Neural cell (in vitro differentiated cells): ENCODE measurements around the gene SFRP2. TPM values are rescaled to one million over a fixed set of nuclear protein-coding genes. Genes with fewer than 3 reads are reported as not detected.

ENCODE experiments used
- H2AFZ ChIP-seq: fragments of 200-600, 300-800 bp; sonication (generic), shearing (Covaris generic); 2 replicates; pipeline ENCODE4 v1.6.0; 2014; ENCODE audit warnings: low read depth, mild to moderate bottlenecking, antibody characterized with exemption, low read length, moderate library complexity
- H3F3A ChIP-seq: fragments of 200-600 bp; shearing (Covaris generic); 2 replicates; pipeline ENCODE4 v1.6.1; 2016; ENCODE audit warnings: mild to moderate bottlenecking, moderate library complexity, mixed read lengths, antibody characterized with exemption, low read length; ENCODE audit not compliant: insufficient read depth, poor library complexity, severe bottlenecking
- H3K27ac ChIP-seq: fragments of 200-600, 300-800 bp; sonication (generic), shearing (Covaris generic); 2 replicates; pipeline ENCODE4 v1.5.1; 2014; ENCODE audit warnings: mild to moderate bottlenecking, low read length, moderate library complexity
- H3K27me3 ChIP-seq: fragments of 300-800, 200-600 bp; sonication (generic), shearing (Covaris generic); 2 replicates; pipeline ENCODE4 v1.6.0; 2014; ENCODE audit warnings: mild to moderate bottlenecking, low read depth, low read length, moderate library complexity; ENCODE audit not compliant: insufficient read depth
- H3K36me3 ChIP-seq: fragments of 300-800, 200-600 bp; sonication (generic), shearing (Covaris generic); 2 replicates; pipeline ENCODE4 v1.5.1; 2014; ENCODE audit warnings: mild to moderate bottlenecking, antibody characterized with exemption, low read length, moderate library complexity; ENCODE audit not compliant: insufficient read depth
- H3K4me2 ChIP-seq: fragments of 300-800, 200-600 bp; sonication (generic), shearing (Covaris generic); 2 replicates; pipeline ENCODE4 v1.6.0; 2014; ENCODE audit warnings: mild to moderate bottlenecking, low read length
- H3K4me3 ChIP-seq: fragments of 300-800, 200-600 bp; sonication (generic), shearing (Covaris generic); 2 replicates; pipeline ENCODE4 v1.5.1; 2014; ENCODE audit warnings: mild to moderate bottlenecking, low read length, moderate library complexity
- H3K79me2 ChIP-seq: fragments of 200-600 bp; shearing (Covaris generic); replicated peaks from 2 replicates; pipeline ENCODE4 v1.6.0; 2014; ENCODE audit warnings: mild to moderate bottlenecking, low read length, moderate library complexity; ENCODE audit not compliant: insufficient read depth
- H3K9ac ChIP-seq: fragments of 300-800, 200-600 bp; sonication (generic), shearing (Covaris generic); 2 replicates; pipeline ENCODE4 v1.6.1; 2016; ENCODE audit warnings: mild to moderate bottlenecking, low read length, mixed read lengths
- H3K9me2 ChIP-seq: fragments of 200-600 bp; shearing (Covaris generic); 2 replicates; pipeline ENCODE4 v1.6.1; 2016; ENCODE audit warnings: mild to moderate bottlenecking, low read length, mixed read lengths; ENCODE audit not compliant: insufficient read depth
- H3K9me3 ChIP-seq: fragments of 200-600, 300-800 bp; sonication (generic), shearing (Covaris generic); 2 replicates; pipeline ENCODE4 v1.6.1; 2016; ENCODE audit warnings: mild to moderate bottlenecking, mixed run types, low read length, moderate library complexity, mixed read lengths
- H4K20me1 ChIP-seq: fragments of 200-600 bp; shearing (Covaris generic); 2 replicates; pipeline ENCODE4 v1.6.1; 2016; ENCODE audit warnings: mild to moderate bottlenecking, mixed run types; ENCODE audit not compliant: insufficient read depth
- EP300 ChIP-seq: fragments of 450-650 bp; conservative IDR thresholded peaks from 2 replicates; pipeline ENCODE4 v1.6.1; 2014; ENCODE audit warnings: antibody characterized with exemption, mild to moderate bottlenecking, moderate library complexity; ENCODE audit not compliant: poor library complexity, severe bottlenecking
- EZH2 ChIP-seq: fragments of 200-600, 300-800 bp; shearing (Covaris generic), sonication (generic); IDR thresholded peaks from 2 replicates; pipeline ENCODE4 v1.6.1; 2014; ENCODE audit warnings: antibody characterized with exemption, low read length, borderline replicate concordance, mild to moderate bottlenecking; ENCODE audit not compliant: insufficient read depth, poor library complexity, severe bottlenecking
- MXI1 ChIP-seq: fragments of 450-650 bp; conservative IDR thresholded peaks from 2 replicates; pipeline ENCODE4 v1.6.1; 2014; ENCODE audit warnings: antibody characterized with exemption, mild to moderate bottlenecking; ENCODE audit not compliant: poor library complexity, severe bottlenecking
- POLR2AphosphoS5 ChIP-seq: IDR thresholded peaks from 2 replicates; pipeline ENCODE4 v1.6.1; 2012
- RAD21 ChIP-seq: fragments of 450-650 bp; conservative IDR thresholded peaks from 2 replicates; pipeline ENCODE4 v1.6.1; 2014; ENCODE audit warnings: antibody characterized with exemption, mild to moderate bottlenecking, moderate library complexity
- SMC3 ChIP-seq: fragments of 450-650 bp; conservative IDR thresholded peaks from 2 replicates; pipeline ENCODE4 v1.6.1; 2014; ENCODE audit warnings: antibody characterized with exemption, mild to moderate bottlenecking, moderate library complexity; ENCODE audit not compliant: poor library complexity
- TAF1 ChIP-seq: IDR thresholded peaks from 2 replicates; pipeline ENCODE4 v1.6.1; 2012; ENCODE audit warnings: low read depth
- polyA plus RNA-seq: library from polyadenylated mRNA; depleted of rRNA; stranded (reverse); fragments of >200 nt; gene quantifications from 2 replicates; pipeline ENCODE4 v1.2.3, GENCODE V29; 2014
- TF ChIP-seq, protein P1 (sequence below): fragments of 450-650 bp; IDR thresholded peaks from 2 replicates; pipeline ENCODE4 v1.5.1; 2014; ENCODE audit warnings: antibody characterized with exemption, mild to moderate bottlenecking, moderate library complexity; ENCODE audit not compliant: poor library complexity, severe bottlenecking
- TF ChIP-seq, protein P2 (sequence below): IDR thresholded peaks from 2 replicates; pipeline ENCODE4 v1.6.1; 2012; ENCODE audit warnings: borderline replicate concordance

Gene SFRP2
- polyA plus RNA-seq, 1 donor from 2014 or later = 0.51 TPM

DNA sequence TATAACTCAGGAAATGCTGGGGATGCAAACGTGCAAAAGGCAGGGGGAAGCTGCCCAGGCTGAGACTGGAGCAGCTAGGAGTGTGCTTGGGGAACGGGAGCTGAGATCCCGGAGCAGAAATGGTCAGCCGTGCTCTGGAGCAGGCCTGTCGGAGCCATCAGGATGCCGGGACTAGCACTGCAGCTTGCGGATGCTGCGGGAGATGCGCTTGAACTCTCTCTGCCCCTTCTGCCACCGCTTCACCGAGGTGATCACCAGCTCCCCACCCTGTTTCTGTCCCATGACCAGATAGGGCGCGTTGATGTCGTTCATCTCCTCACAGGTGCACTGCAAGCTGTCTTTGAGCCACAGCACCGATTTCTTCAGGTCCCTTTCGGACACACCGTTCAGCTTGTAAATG lies 7.6 kb downstream of the SFRP2 start:
- Histone ChIP-seq H3K4me3 (no peak overlapping the region), H3K4me2 (no peak overlapping the region), H3F3A (no peaks in the 10 kb centered on the region), H4K20me1 (no peaks in the 10 kb centered on the region), H3K9ac (no peak overlapping the region), H3K27me3 (no peaks in the 10 kb centered on the region), H3K27ac (no peak overlapping the region), H3K79me2 (no peaks in the 10 kb centered on the region), H3K9me2 (no peaks in the 10 kb centered on the region), H3K9me3 (no peaks in the 10 kb centered on the region), H2AFZ (no peak overlapping the region), H3K36me3 (no peaks in the 10 kb centered on the region)
- TF ChIP-seq TAF1 (no peak), EP300 (no peak), SMC3 (no peak), POLR2AphosphoS5 (no peak), MXI1 (no peak), EZH2 (no peak), RAD21 (no peak)
- TF ChIP-seq, protein P1, sequence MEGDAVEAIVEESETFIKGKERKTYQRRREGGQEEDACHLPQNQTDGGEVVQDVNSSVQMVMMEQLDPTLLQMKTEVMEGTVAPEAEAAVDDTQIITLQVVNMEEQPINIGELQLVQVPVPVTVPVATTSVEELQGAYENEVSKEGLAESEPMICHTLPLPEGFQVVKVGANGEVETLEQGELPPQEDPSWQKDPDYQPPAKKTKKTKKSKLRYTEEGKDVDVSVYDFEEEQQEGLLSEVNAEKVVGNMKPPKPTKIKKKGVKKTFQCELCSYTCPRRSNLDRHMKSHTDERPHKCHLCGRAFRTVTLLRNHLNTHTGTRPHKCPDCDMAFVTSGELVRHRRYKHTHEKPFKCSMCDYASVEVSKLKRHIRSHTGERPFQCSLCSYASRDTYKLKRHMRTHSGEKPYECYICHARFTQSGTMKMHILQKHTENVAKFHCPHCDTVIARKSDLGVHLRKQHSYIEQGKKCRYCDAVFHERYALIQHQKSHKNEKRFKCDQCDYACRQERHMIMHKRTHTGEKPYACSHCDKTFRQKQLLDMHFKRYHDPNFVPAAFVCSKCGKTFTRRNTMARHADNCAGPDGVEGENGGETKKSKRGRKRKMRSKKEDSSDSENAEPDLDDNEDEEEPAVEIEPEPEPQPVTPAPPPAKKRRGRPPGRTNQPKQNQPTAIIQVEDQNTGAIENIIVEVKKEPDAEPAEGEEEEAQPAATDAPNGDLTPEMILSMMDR = no peak
- TF ChIP-seq, protein P2, sequence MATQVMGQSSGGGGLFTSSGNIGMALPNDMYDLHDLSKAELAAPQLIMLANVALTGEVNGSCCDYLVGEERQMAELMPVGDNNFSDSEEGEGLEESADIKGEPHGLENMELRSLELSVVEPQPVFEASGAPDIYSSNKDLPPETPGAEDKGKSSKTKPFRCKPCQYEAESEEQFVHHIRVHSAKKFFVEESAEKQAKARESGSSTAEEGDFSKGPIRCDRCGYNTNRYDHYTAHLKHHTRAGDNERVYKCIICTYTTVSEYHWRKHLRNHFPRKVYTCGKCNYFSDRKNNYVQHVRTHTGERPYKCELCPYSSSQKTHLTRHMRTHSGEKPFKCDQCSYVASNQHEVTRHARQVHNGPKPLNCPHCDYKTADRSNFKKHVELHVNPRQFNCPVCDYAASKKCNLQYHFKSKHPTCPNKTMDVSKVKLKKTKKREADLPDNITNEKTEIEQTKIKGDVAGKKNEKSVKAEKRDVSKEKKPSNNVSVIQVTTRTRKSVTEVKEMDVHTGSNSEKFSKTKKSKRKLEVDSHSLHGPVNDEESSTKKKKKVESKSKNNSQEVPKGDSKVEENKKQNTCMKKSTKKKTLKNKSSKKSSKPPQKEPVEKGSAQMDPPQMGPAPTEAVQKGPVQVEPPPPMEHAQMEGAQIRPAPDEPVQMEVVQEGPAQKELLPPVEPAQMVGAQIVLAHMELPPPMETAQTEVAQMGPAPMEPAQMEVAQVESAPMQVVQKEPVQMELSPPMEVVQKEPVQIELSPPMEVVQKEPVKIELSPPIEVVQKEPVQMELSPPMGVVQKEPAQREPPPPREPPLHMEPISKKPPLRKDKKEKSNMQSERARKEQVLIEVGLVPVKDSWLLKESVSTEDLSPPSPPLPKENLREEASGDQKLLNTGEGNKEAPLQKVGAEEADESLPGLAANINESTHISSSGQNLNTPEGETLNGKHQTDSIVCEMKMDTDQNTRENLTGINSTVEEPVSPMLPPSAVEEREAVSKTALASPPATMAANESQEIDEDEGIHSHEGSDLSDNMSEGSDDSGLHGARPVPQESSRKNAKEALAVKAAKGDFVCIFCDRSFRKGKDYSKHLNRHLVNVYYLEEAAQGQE = no peak

DNA sequence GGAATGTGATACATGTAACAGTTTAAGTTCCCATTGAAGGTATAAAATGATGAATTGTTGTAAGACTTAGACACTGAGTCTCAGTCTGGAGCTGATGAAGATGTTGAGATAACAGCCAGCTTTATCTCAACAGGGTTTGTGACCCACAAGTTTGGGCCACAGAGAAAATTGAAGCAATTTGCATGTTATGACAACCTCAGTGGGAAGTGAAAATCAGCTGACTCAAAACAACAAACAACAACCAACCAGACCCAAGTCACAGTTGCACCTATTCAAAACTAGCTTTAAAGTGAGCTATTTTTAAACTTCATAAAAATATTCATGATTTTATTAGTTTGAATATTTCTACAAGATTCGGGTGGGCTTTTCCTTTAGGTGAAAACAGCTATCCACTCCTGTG lies 8.0 kb downstream of the SFRP2 start:
- Histone ChIP-seq H3K27ac (no peak overlapping the region), H3F3A (no peaks in the 10 kb centered on the region)

More for the DNA sequence above, 8.0 kb downstream of the SFRP2 start:
- H3K79me2 ChIP-seq = no peaks in the 10 kb centered on the region
- H2AFZ ChIP-seq = no peak overlapping the region
- H3K9ac ChIP-seq = no peak overlapping the region
- H3K4me3 ChIP-seq = no peak overlapping the region
- H3K36me3 ChIP-seq = no peaks in the 10 kb centered on the region
- no peaks in the 10 kb centered on the region for H4K20me1 ChIP-seq
- H3K4me2 ChIP-seq = no peak overlapping the region
- TF ChIP-seq, protein P1 = no peak
- TF ChIP-seq EZH2 = no peak
- no peak for TF ChIP-seq SMC3
- no peak for TF ChIP-seq EP300
- no peak for TF ChIP-seq MXI1
- no peak for TF ChIP-seq RAD21
- TF ChIP-seq POLR2AphosphoS5 = no peak
- TF ChIP-seq, protein P2 = no peak
- no peaks in the 10 kb centered on the region for H3K9me2 ChIP-seq
- no peaks in the 10 kb centered on the region for H3K27me3 ChIP-seq
- H3K9me3 ChIP-seq = no peaks in the 10 kb centered on the region
